ENCODE measurements around the gene IMP4.

DNA sequence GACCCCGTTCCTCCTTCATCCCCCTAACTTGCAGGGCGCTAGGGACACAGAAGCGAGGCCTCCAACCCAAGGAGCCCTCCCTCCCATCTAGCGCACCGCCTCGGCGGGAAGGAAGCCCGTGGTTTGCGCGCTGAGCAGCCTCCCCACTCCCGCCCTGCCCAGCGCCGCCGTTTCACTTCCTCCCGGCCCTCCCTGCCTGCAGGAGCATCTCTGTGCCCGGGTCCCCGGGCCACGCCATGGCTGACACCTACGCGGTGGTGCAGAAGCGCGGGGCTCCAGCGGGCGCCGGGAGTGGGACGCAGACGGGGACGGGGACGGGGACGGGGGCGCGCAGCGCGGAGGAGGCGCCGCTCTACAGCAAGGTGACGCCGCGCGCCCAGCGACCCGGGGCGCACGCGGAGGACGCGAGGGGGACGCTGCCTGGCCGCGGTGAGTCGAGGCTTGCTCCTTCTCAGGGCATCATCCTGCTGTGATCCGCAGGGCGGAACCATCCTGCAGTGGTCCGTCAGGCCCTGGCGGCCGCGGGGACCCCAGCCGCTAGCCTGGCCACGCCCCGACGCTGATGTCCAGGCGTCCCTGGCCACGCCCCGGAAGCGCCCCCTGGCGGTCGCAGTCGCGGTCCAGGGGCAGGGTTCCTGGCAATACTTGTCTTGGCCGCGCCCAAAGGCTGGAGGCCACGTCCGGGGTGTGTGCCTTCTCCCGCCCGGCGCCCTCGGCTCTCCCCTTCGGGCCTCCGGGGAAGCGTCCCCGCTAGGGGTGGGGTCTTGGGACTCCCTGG lies 29.5 kb downstream of the IMP4 start:
- TF ChIP-seq, protein P1, sequence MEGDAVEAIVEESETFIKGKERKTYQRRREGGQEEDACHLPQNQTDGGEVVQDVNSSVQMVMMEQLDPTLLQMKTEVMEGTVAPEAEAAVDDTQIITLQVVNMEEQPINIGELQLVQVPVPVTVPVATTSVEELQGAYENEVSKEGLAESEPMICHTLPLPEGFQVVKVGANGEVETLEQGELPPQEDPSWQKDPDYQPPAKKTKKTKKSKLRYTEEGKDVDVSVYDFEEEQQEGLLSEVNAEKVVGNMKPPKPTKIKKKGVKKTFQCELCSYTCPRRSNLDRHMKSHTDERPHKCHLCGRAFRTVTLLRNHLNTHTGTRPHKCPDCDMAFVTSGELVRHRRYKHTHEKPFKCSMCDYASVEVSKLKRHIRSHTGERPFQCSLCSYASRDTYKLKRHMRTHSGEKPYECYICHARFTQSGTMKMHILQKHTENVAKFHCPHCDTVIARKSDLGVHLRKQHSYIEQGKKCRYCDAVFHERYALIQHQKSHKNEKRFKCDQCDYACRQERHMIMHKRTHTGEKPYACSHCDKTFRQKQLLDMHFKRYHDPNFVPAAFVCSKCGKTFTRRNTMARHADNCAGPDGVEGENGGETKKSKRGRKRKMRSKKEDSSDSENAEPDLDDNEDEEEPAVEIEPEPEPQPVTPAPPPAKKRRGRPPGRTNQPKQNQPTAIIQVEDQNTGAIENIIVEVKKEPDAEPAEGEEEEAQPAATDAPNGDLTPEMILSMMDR (IDR thresholded peaks at IDR 0.05; ENCODE audit: poor library complexity): peak; percentile 95
- TF ChIP-seq EZH2 (IDR thresholded peaks at IDR 0.05; ENCODE audit: borderline replicate concordance): no peak
- TF ChIP-seq EZH2phosphoT487 (IDR thresholded peaks at IDR 0.05; ENCODE audit: low read depth, severe bottlenecking, unreplicated experiment): no peak

Data from hepatocyte (in vitro differentiated cells).